Endometrial microvascular endothelial cells (primary cell): ENCODE results near the gene SMURF2. TPM values are rescaled to one million over a fixed set of nuclear protein-coding genes. Genes with fewer than 3 reads are reported as not detected.
"Not testable (repeated sequence)": the region's sequence is repeated elsewhere in the genome, so short reads cannot be mapped to it uniquely, and the experiment has no call there.

Experiments used
- in situ Hi-C: cut with HindIII; loops from 2 replicates; pipeline ENCODE4 v1.10.0; 2017; ENCODE audit warnings: low sequenced_read_pairs, low pct_unique_long_range_greater_than_20kb; ENCODE audit errors: inconsistent ontology term
- total RNA-seq: library from RNA; depleted of rRNA; stranded (reverse); fragments of >200 nt; gene quantifications from one replicate; pipeline ENCODE4 v1.2.3, GENCODE V29; 2015; ENCODE audit errors: inconsistent ontology term

The SMURF2 gene
- total RNA-seq, 1 donor from 2014 or later, result 138 TPM

GRCh38 chr17:64608571-64608981, 53.5 kb downstream of the SMURF2 start:
- in situ Hi-C loops, result no loop called here

DNA sequence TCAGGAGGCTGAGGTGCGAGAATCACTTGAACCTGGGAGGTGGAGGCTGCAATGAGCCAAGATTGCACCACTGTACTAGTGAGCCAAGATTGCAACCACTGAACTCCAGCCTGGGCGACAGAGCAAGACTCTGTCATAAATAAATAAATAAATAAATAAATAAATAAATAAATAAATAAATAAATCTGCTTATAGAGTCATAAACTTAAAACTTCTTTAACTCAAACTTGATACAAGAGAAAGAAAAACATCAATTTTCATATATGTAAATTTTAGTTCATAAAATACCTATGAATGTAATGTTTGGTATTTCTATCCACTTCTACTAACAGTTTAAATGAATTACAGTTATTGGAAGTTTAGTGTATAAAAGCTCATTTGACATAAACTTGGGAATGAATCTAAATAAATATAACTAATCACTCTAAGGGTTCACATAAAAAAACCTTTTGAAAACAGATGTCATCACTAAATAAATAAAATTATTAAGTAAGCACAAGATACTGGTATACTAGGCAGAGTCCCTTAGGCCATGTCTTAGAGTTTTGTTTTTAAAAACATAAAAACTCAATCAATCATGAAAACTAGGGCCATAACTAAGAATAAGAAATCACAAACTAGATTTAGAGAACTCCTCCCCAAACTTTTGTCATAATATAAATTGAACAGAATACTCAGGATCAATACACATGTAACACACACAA, 54.1 kb downstream of the SMURF2 start:
- in situ Hi-C loops, result no loop called here

- in situ Hi-C loops, result not testable (repeated sequence)
Measured at GRCh38 chr17:64604532-64604931, 57.6 kb downstream of the SMURF2 start.

GRCh38 chr17:64603987-64604386, 58.1 kb downstream of the SMURF2 start:
- in situ Hi-C loops, result no loop called here

DNA sequence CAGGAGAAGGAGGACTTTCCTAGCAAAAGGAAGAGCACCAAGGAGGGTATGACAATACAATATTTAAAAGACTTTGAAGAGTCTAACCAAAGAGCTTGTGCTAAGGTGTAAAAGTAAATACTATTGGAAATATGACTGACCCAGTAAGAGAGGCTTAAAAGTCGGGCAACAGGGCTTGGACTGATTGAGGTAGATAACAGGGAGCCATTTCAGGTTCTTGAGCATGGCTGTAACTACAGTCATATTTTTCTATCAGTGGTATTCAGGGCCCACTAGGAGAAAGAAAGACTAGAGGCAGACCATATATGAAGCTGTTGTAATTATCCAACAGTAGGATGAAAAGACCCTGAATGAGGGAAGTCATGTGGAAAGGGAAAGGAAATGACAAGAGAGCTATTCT, 62.3 kb downstream of the SMURF2 start:
- in situ Hi-C loops, result no loop called here

- in situ Hi-C loops, result no loop called here
Measured at GRCh38 chr17:64599187-64599676, 62.9 kb downstream of the SMURF2 start.

- in situ Hi-C loops, result no loop called here
Measured at GRCh38 chr17:64598672-64599071, 63.4 kb downstream of the SMURF2 start.

- in situ Hi-C loops, result no loop called here
Measured at GRCh38 chr17:64596988-64597387, 65.1 kb downstream of the SMURF2 start.

DNA sequence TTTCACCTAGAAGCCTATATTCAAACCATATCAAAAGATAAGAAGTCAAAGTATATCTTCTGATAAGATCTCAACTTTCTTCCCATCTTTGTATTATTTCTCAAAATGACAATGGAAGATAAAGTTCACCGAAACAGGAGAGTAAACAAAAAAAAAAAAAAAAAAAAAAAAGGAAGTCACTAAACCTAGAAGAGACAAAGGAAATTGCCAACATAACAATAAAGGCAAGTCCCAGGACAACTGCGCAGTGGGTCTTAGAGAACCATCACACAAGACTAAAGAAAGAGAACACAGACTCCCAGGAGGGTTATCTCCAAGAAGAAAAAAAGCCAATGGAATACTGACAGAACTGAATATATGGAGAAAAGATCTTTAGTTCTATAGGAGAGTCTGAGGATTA, 65.7 kb downstream of the SMURF2 start:
- in situ Hi-C loops, result no loop called here

DNA sequence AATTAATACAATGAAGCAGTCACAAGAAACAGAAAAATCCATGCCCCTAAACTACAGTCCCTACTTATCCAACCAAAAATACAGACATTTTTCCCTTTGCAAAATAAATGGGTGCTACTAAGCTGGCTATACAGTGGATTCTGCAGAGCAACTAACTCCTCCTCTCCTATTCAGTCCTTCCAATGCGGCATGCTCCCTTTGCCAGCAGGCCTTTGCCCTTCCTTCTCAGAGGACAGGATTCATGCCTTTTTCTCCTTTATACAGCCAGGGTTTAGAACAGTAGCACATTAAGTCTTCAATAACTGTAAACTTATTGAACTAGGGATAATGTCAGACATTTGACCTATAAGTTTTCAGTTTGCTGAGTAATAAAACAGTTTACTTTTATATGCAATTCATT, 70.2 kb downstream of the SMURF2 start:
- in situ Hi-C loops, result no loop called here

- in situ Hi-C loops, result no loop called here
Measured at GRCh38 chr17:64585146-64585545, 77.0 kb downstream of the SMURF2 start.

DNA sequence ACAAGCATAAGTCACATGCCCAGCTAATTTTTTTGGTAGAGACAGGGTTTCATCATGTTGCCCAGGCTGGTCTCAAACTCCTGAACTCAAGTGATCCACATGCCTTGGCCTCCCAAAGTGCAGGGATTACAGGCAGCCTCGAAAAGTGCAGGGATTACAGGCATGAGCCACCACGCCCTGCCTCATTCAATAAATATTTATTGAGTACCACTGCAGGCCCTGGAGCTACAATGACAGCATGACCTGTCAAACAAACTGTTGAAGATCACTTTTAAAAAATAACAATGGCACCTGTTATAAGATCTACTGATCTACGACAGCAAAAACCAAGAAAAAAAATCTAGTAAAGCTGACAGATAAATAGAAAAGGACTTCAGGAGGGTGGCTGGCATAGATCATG, 79.1 kb downstream of the SMURF2 start:
- in situ Hi-C loops, result no loop called here

DNA sequence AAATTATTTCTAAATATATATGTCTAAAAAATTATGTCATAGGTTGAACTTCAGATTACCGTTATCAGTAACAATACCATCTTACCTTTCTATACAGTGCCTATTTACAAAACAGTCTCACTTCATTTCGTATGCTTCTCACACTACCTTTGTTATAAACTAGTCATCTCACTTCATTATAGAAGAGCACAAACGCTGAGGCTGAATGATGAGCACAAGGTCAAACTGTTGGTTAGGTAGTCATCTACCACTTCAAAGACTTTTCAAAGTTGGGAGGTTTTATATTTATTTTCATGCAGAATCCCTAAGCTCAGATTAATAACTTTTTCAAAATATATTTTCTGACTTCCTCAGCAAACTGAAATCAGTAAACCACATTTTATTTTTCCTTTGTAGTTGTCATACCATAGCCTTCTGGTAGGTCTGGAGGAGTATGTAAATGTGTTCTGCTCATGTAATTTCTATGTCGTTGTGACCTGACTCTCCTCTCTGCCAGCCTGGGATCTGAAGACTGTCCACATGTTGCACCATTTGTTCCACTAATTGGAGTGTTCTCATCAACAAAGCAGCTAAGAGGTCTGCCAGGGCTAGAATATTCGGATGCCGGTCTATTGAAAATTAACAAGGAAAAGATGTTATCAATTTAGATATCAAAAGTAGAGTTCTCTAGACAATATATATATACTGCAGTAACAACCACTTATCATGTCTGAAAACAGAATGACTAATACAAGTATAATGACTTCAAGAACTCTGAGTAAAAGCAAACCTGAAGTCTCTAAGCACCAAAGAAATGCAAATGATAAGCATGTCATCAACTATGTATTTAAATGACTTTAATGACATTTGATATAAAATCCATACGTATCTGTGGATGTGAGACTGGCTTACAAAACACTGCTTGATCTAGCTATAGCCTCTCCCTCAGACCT, 81.5 kb downstream of the SMURF2 start:
- in situ Hi-C loops, result no loop called here

GRCh38 chr17:64579917-64580316, 82.2 kb downstream of the SMURF2 start:
- in situ Hi-C loops, result no loop called here

DNA sequence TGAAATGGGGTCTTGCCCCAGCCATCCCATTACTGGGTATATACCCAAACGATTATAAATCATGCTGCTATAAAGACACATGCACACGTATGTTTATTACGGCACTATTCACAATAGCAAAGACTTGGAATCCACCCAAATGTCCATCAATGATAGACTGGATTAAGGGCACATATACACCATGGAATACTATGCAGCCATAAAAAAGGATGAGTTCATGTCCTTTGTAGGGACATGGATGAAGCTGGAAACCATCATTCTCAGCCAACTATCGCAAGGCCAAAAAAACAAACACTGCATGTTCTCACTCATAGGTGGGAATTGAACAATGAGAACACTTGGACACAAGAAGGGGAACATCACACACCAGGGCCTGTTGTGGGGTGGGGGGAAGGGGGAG, 85.1 kb downstream of the SMURF2 start:
- in situ Hi-C loops, result not testable (repeated sequence)

DNA sequence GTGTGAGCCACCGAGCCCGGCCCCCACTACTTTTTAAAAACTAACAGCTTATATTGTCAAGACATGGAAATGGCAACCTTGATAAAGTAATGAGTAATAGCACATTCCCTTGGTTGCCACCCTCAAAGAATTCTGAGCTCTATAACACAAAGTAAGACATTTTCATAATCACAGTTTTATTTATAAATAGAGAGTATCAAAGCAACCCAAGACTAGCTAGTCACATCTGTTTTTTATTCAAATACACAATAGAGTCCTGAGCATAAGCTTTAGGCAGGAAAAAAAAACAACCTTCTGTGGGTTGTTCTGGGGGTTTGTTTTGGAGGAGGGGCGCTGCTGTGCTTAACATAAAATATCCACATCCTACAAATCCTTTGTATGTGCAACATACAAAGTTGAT, 86.7 kb downstream of the SMURF2 start:
- in situ Hi-C loops, result no loop called here

GRCh38 chr17:64574646-64575045, 87.5 kb downstream of the SMURF2 start:
- in situ Hi-C loops, result no loop called here

- in situ Hi-C loops, result no loop called here
Measured at GRCh38 chr17:64573214-64573613, 88.9 kb downstream of the SMURF2 start.

DNA sequence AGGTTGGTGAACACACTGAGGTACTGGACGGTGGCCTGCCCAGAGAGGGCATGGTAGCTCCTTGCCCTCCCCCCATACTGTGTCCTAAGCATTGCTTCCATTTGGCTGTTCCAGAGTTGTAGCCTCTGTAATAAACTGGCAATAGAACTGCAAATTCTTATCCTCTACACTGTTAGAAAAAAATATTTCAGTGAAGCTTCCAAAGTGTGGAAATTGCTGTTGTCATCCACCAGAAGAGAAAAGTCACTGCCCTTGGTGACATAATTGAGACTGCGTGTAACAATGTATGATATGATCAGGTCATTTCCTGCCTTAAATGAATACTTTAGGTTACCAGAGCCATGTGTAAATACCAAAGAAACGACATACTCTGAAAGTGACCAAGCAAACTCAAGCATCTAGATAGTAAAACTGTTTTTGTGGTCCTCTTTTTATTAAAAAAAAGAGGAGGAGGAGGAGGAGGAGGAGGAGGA, 89.4 kb downstream of the SMURF2 start:
- in situ Hi-C loops, result no loop called here

DNA sequence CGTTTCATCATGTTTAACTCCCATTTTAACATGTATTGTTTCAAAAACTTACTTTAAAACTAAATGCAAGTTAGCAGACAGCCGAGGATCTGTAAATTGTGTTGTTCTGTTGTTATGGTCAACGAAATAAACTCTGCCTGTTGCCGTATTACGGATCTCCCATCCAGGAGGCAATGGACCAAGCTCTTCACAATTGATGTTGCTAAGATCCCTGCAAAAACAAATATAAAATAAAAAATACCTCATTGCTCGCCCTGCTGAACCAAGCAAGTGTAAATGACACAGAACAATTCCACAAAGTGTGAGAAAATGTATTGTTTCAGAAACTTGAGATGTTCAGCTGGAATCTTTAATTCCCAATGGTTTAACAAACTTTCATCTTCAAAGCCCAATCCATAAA, 90.4 kb downstream of the SMURF2 start:
- in situ Hi-C loops, result no loop called here
